Activated effector memory CD4-positive, alpha-beta T cell treated with Interleukin-2 at 50 U/mL for 16 hours (primary cell): ENCODE data around the gene MYRIP.
"Not testable (repeated sequence)": the region's sequence is repeated elsewhere in the genome, so short reads cannot be mapped to it uniquely, and the experiment has no call there.

Experiments
- DNase-seq: peaks from one replicate; pipeline ENCODE4 v3.0.0-alpha.2; 2020

MYRIP gene

GRCh38 chr3:39809181-39809994 lies at the start of gene MYRIP:
Gene MYRIP, plus strand, starts transcription at chr3:39809609. Its CDS starts 91,208 bp downstream, at chr3:39900817.
- no peak for DNase-seq

- no peak for DNase-seq
Observed at GRCh38 chr3:39760325-39760724, 49.1 kb upstream of the MYRIP start.

DNA sequence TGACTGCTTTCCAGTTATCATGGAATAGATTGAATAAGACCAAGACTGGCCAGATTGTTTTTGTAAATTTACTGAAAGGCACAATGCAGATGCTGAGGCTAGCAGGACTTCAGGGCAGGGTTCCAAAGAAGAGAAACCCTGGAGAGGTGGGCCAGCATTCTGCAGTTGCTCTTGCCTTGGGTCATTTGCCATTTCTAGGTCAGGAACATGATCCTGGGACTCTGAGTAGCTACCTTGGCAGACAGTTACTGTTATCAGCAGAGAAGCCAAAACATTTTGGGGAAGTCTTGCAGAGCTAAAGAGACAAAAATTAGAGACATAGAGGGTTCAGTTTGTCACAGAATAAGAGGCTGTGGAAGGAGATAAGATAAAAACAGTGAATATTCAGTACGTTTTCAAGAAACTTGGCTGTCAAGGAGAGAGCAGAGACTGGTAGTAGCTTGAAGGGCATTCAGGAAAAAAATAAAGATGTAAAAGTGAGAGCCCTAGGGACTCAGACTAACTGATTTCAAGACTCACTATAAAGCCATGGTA lies 46.8 kb upstream of the MYRIP start:
- no peak for DNase-seq

DNA sequence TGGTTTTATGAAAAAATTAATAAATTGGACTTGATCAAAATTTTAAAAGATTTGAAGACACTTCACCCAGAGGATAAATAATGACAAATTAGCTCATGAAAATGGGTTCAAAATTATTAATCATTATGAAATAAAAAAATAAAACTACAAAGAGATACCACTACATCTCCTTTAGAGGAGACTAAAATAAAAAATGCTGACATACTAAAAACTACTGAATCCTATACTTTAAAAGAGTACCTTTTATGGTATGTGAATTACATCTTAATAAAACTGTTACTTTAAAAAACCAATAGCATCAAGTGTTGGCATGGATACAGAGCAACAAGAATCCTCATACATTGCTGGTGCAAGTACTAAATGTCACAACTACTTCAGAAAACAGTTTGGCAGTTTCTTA lies 46.0 kb upstream of the MYRIP start:
- DNase-seq: no peak

DNA sequence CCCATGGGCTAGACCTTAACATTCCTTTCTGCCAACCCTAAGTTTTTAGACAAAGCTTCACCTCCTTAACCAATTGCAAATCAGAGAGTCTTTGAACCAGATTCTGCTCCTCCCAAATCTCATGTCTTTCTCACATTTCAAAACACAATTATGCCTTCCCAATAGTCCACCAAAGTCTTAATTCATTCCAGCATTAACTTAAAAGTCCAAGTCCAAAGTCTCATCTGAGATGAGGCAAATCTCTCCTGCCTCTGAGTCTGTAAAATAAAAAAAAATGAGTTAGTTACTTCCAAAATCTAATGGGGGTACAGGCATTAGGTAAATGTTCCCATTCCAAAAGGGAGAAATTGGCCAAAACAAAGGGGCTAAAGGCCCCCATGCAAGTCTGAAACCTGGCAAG lies 43.8 kb upstream of the MYRIP start:
- DNase-seq: no peak

DNA sequence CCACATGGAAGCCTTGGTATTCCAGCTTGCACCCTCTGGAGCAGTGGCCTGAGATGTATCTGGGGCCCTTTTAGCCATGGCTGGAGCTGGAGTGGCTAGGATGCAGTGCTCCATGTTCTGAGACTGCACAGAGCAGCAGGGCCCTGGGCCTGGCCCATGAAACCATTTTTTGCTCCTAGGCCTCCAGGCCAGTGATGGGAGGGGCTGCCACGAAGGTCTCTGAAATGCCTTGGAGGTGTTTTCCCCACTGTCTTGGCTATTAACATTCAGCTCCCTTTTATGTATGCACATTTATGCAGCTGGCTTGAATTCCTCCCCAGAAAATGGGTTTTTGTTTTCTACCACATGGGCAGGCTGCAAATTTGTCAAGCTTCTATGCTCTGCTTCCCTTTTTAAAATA lies 43.0 kb upstream of the MYRIP start:
- no peak for DNase-seq

- not testable (repeated sequence) for DNase-seq
Observed at GRCh38 chr3:39766909-39767308, 42.5 kb upstream of the MYRIP start.

GRCh38 chr3:39778168-39778567 lies 31.2 kb upstream of the MYRIP start:
- DNase-seq: not testable (repeated sequence)

DNA sequence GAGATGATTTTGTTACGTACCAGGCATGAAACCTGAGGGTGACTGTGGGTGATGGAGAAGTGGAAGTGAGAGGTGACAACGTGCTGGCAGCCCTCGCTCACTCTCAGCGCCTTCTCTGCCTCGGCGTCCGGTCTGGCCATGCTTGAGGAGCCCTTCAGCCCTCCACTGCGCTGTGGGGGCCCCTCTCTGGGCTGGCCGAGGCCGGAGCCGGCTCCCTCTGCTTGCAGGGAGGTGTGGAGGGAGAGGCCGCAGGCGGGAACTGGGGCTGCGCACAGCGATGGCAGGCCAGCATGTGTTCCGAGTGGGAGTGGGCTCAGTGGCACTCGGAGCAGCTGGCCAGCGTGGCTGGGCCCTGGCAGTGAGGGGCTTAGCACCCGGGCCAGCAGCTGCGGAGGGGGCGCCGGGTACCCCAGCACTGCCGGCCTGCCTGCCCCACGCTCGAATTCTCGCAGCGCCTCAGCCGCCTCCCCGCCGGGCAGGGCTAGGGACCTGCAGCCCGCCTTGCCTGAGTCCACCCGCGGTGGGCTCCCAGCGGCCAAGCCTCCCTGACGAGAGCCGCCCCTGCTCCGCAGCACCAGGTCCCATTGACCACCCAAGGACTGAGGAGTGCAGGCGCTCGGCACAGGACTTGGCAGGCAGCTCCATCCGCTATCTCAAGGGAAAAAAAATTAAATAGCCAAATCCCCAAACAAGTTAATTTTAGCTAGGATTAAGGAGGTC lies 29.7 kb upstream of the MYRIP start:
- no peak for DNase-seq

- no peak for DNase-seq
Observed at GRCh38 chr3:39780352-39780751, 29.1 kb upstream of the MYRIP start.

- no peak for DNase-seq
Observed at GRCh38 chr3:39781025-39781424, 28.4 kb upstream of the MYRIP start.

GRCh38 chr3:39781632-39782031 lies 27.8 kb upstream of the MYRIP start:
- no peak for DNase-seq

DNA sequence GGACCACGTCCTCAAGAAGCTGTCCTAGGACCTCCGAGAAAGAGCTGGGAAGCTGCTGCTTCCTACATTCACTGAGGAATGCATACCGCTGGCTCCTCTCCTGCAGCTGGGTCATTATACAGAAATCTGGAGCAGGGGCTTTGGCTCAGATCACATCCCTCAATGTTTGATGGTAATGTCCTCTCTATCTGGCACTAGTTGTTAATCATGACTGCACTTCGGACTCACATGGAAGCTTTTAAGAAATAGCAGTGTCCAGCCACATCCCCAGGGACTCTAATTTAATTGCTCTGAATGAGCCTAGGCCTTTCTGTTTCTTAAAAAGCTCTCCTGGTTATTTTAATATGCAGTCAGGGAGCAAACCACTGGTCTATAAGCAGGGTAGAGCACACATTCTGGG lies 25.7 kb upstream of the MYRIP start:
- no peak for DNase-seq

GRCh38 chr3:39784922-39785321 lies 24.5 kb upstream of the MYRIP start:
- no peak for DNase-seq

GRCh38 chr3:39788128-39788883 lies 21.1 kb upstream of the MYRIP start:
- no peak for DNase-seq

DNA sequence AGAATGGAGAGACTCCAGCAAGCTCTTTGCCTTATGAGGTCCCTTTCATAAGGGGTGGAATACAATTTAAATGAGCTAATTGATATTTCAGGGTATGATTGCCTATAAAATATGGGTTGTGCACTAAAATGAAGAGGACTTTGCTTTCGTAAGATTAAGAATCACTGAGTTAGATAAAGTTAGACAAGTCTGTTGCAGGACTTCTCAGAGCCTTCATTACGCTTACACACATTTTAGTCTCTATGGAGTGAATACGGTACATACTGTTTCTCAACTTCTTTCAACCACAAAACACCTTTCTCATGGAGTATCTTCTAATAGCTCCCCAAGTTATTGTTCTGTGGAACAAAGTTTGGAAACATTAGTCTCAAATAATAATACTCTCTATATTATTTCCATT lies 17.8 kb upstream of the MYRIP start:
- no peak for DNase-seq

DNA sequence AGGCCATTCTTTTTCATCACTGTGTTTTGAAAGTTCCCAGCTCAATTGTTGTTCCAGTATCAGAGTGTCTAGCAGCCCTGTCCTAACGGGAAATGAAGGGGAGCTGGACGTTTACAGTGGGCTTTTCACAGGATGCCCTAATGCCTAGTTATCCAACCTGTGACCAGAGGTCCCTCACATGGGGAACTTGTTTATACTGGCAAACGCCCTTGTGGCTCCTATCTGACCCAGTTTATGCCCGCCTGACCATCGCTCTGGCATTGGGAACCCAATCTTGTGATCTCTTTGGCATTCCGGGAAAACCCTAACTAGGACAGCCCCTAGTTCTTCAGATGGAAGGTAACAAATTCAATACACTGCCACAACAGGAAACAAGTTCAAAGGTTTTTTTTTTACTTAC lies 14.5 kb upstream of the MYRIP start:
- no peak for DNase-seq

DNA sequence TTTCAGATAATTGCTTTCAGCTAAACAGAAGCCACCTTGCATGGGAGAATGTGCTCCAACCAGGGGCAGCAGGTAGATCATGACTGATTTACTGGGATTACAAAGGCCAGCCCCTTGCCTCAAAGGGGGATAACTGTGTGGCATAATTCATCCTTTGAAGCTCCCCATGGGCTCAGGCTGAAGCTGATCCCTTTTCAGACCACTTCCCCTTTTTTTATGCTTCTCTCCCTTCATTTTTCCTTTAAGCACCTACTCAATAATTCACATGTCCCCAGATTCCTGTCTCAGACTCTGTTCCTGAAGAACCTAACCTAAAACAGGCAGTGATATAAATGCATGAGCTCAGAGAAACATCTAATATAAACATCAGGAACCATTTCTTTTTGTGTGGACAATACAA lies 8.2 kb upstream of the MYRIP start:
- no peak for DNase-seq

DNA sequence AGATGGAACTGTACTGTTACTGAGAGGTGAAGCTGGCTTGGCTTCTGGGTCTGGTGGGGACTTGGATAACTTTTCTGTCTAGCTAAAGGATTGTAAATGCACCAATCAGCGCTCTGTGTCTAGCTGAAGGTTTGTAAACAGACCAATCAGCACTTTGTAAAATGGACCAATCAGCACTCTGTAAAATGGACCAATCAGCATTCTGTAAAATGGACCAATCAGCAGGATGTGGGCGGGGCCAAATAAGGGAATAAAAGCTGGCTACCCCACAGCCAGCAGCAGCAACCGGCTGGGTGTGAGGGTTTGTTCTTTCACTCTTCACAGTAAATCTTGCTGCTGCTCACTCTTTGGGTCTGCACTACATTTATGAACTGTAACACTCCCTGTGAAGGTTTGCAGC lies 6.9 kb upstream of the MYRIP start:
- not testable (repeated sequence) for DNase-seq

DNA sequence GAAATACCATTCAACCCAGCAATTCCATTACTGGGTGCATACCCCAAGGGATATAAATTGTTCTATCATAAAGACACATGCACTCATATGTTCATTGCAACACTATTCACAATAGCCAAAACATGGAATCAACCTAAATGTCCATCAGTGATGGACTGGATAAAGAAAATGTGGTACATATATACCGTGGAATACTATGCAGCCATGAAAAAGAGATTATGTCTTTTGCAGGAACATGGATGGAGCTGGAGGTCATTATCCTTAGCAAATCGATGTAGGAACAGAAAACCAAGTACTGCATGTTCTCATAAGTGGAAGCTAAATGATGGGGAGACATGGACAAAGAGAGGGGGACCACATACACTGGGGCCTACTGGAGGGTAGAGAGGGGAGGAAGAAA lies 5.5 kb upstream of the MYRIP start:
- no peak for DNase-seq

GRCh38 chr3:39804951-39805350 lies 4.5 kb upstream of the MYRIP start:
- no peak for DNase-seq

GRCh38 chr3:39805650-39806049 lies 3.8 kb upstream of the MYRIP start:
- no peak for DNase-seq

DNA sequence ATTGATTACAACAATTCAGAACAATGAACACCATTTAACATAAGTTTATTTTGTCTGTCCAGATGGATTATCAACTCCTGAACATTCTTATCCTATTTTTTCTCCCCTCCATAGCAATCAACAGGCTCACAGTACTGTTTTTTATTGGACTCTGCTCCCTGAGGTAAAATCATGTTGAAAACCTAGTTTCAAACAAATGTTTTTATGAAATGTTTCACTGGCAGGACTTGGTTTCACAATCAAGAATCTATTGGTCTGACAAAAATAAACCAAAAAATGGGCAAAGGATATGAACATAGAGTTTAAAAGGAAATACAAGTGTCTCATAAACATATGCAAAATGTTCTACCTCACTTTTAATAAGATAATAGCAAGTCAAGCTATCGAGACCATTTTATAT lies 2.6 kb upstream of the MYRIP start:
- DNase-seq: no peak
